Endothelial cell of umbilical vein (primary cell): ENCODE results near the gene ARSB. TPM values are rescaled to one million over a fixed set of nuclear protein-coding genes. Genes with fewer than 3 reads are reported as not detected.

ENCODE experiments used
- BruUV-seq: library from RNA; stranded (reverse); fragments of 400-500 nt; replicated peaks from 2 replicates; lab custom pipeline; 2021; lab: Mats Ljungman, UMichigan
- CTCF ChIA-PET: fragments of 300-600, 350-600 bp; sonication (Branson Sonifier 250); formaldehyde crosslinking; loops from one replicate; lab custom pipeline; 2021; ENCODE audit warnings: antibody characterized with exemption, inconsistent platforms; lab: Charles Lee
- POLR2A ChIA-PET: fragments of 300-600, 350-600 bp; sonication (Branson Sonifier 250); formaldehyde crosslinking; loops from one replicate; lab custom pipeline; 2021; ENCODE audit warnings: antibody characterized with exemption, inconsistent platforms; lab: Charles Lee
- DNase-seq: peaks from one replicate; pipeline ENCODE4 v3.0.0-alpha.2; 2011; ENCODE audit warnings: low read depth, low spot score
- FAIRE-seq: peaks from 2 replicates; lab custom pipeline; 2011; peaks lifted over from hg19 to GRCh38; lab: Jason Lieb, UNC
- H2AFZ ChIP-seq: 2 replicates; pipeline ENCODE4 v1.6.0; 2012; ENCODE audit warnings: low read depth, low read length, control low read depth, inconsistent platforms
- H3K27ac ChIP-seq: 2 replicates; pipeline ENCODE4 v1.5.1; 2011; ENCODE audit warnings: low read depth, mild to moderate bottlenecking, control low read depth, low read length, moderate library complexity; ENCODE audit not compliant: insufficient read depth
- H3K27me3 ChIP-seq, 2 experiments: 2 replicates each; pipeline versions ENCODE4 v1.6.0 to v1.6.1; 2011; ENCODE audit warnings: low read length in 2 of 2, mixed read lengths in 1 of 2; ENCODE audit not compliant: control insufficient read depth in 2 of 2, insufficient read depth in 2 of 2
- H3K36me3 ChIP-seq, 2 experiments: 2 replicates in 1 of 2; 3 replicates in 1 of 2; pipeline ENCODE4 v1.5.1; 2011; ENCODE audit warnings: low read length in 2 of 2, mild to moderate bottlenecking in 1 of 2, moderate library complexity in 1 of 2; ENCODE audit not compliant: control insufficient read depth in 2 of 2, insufficient read depth in 2 of 2; ENCODE audit errors: extremely low read depth in 1 of 2
- H3K4me1 ChIP-seq: 3 replicates; pipeline ENCODE4 v1.5.1; 2011; ENCODE audit warnings: mild to moderate bottlenecking, low read length; ENCODE audit not compliant: control insufficient read depth, insufficient read depth; ENCODE audit errors: extremely low read depth
- H3K4me2 ChIP-seq: 2 replicates; pipeline ENCODE4 v1.6.1; 2011; ENCODE audit warnings: low read length, control low read depth, mixed read lengths; ENCODE audit not compliant: insufficient read depth
- H3K4me3 ChIP-seq, 3 experiments: fragments of 200-600 bp in 1 of 3; sonication (generic), shearing (Covaris generic) in 1 of 3; replicated peaks in 1 of 3; 2 replicates each; pipeline ENCODE4 v1.5.1; 2011 to 2016; ENCODE audit warnings: control low read depth in 3 of 3, low read length in 3 of 3, mild to moderate bottlenecking in 2 of 3, inconsistent platforms in 1 of 3, low read depth in 1 of 3, moderate library complexity in 1 of 3; ENCODE audit not compliant: insufficient read depth in 1 of 3
- H3K79me2 ChIP-seq: 2 replicates; pipeline ENCODE4 v1.6.0; 2012; ENCODE audit warnings: low read length, inconsistent platforms; ENCODE audit not compliant: control insufficient read depth, insufficient read depth
- H3K9ac ChIP-seq: replicated peaks from 2 replicates; pipeline ENCODE3; 2011; ENCODE audit warnings: low read length, control low read depth; ENCODE audit not compliant: insufficient read depth; ENCODE audit errors: extremely low read depth
- H3K9me1 ChIP-seq: replicated peaks from 3 replicates; pipeline ENCODE4 v1.6.0; 2011; ENCODE audit warnings: mild to moderate bottlenecking, low read length; ENCODE audit not compliant: control insufficient read depth, insufficient read depth; ENCODE audit errors: extremely low read depth
- H3K9me3 ChIP-seq: replicated peaks from 2 replicates; pipeline ENCODE4 v1.5.1; 2012; ENCODE audit warnings: low read length, inconsistent platforms; ENCODE audit not compliant: control insufficient read depth, insufficient read depth
- H4K20me1 ChIP-seq: replicated peaks from 2 replicates; pipeline ENCODE3; 2011; ENCODE audit warnings: mild to moderate bottlenecking, low read length; ENCODE audit not compliant: control insufficient read depth, insufficient read depth; ENCODE audit errors: extremely low read depth
- EZH2 ChIP-seq: IDR thresholded peaks from 2 replicates; pipeline ENCODE4 v1.6.1; 2012; ENCODE audit warnings: borderline replicate concordance, low read depth, mild to moderate bottlenecking, moderate library complexity, low read length, inconsistent platforms; ENCODE audit not compliant: severe bottlenecking
- FOS ChIP-seq: IDR thresholded peaks from 2 replicates; pipeline ENCODE4 v1.6.1; 2011; ENCODE audit warnings: mild to moderate bottlenecking, low read length, moderate library complexity, borderline replicate concordance; ENCODE audit not compliant: insufficient read depth
- GATA2 ChIP-seq: IDR thresholded peaks from 2 replicates; pipeline ENCODE4 v1.7.0; 2011; ENCODE audit warnings: low read depth, mild to moderate bottlenecking, moderate library complexity, mixed read lengths, low read length; ENCODE audit not compliant: insufficient read length, insufficient read depth
- JUN ChIP-seq: IDR thresholded peaks from 2 replicates; pipeline ENCODE4 v1.6.1; 2011; ENCODE audit warnings: borderline replicate concordance, low read depth; ENCODE audit not compliant: insufficient read length, insufficient read depth
- MYC ChIP-seq: IDR thresholded peaks from one replicate; pipeline ENCODE4 v1.6.1; 2011; ENCODE audit warnings: mild to moderate bottlenecking, low read depth, low read length
- POLR2A ChIP-seq: IDR thresholded peaks from 2 replicates; pipeline ENCODE4 v1.6.1; 2012; ENCODE audit warnings: low read depth, mild to moderate bottlenecking, control low read depth, low read length
- POLR2AphosphoS5 ChIP-seq: IDR thresholded peaks from 2 replicates; pipeline ENCODE4 v1.6.1; 2012; ENCODE audit warnings: low read depth, mild to moderate bottlenecking, control low read depth, low read length, moderate library complexity; ENCODE audit not compliant: insufficient read depth
- dilution Hi-C: fragments of 300-500 bp; cut with MboI; formaldehyde crosslinking; loops from one replicate; pipeline ENCODE4 v1.15.0; 2019; ENCODE audit warnings: low sequenced_read_pairs; ENCODE audit not compliant: extremely low pct_ligation_motif_present
- intact Hi-C: fragments of 100-400 bp; cut with micrococcal nuclease; formaldehyde crosslinking; loops from one replicate; pipeline ENCODE4 v1.10.0; 2022
- polyA plus RNA-seq, 4 experiments: library from polyadenylated mRNA; depleted of rRNA in 3 of 4; stranded (reverse) in 3 of 4; unstranded in 1 of 4; fragments of >200 nt; gene quantifications; 2 replicates each; pipeline versions ENCODE4 v1.2.1 to v1.2.3, GENCODE V29; 2011 to 2012; ENCODE audit warnings: missing spikeins in 1 of 4
- total RNA-seq: library from RNA; stranded (reverse); gene quantifications from 2 replicates; pipeline ENCODE4 v1.2.3, GENCODE V29; 2021
- TF ChIP-seq, protein P1 (sequence below): IDR thresholded peaks from 2 replicates; pipeline ENCODE4 v1.6.1; 2011; ENCODE audit not compliant: insufficient read depth, insufficient read length
- TF ChIP-seq, protein P2 (sequence below), 2 donors: IDR thresholded peaks; 1 replicate in 1 of 2; 2 replicates in 1 of 2; pipeline ENCODE4 v1.5.1; 2011; ENCODE audit warnings: low read length in 2 of 2, mild to moderate bottlenecking in 2 of 2, moderate library complexity in 2 of 2, control low read depth in 1 of 2, inconsistent platforms in 1 of 2, low read depth in 1 of 2; ENCODE audit not compliant: insufficient read depth in 1 of 2; ENCODE audit errors: extremely low read depth in 1 of 2

The ARSB gene
- total and polyA plus RNA-seq, 2 donors (not counting 3 experiments of a cell fraction or from before 2014, with no cell fraction given) = 17.2 to 25.8 TPM

GRCh38 chr5:78992146-78992545 lies 7.0 kb upstream of the ARSB start:
- Histone ChIP-seq H3K9ac (no peak overlapping the region), H3K9me1 (no peaks in the 10 kb centered on the region), H3K4me3 (no peak overlapping the region), H4K20me1 (no peaks in the 10 kb centered on the region), H3K9me3 (no peaks in the 10 kb centered on the region), H2AFZ (no peak overlapping the region), H3K27ac (no peak overlapping the region), H3K4me1 (no peaks in the 10 kb centered on the region), H3K27me3 (peaks cover 0 to 4% of the 10 kb centered on the region in 2 experiments), H3K36me3 (no peaks in the 10 kb centered on the region), H3K4me2 (no peak overlapping the region), H3K79me2 (no peaks in the 10 kb centered on the region)
- POLR2A ChIA-PET = no interaction called here
- dilution Hi-C loops = no loop called here
- DNase-seq (no peak), FAIRE-seq (no peak)
- TF ChIP-seq JUN (no peak), FOS (no peak), POLR2AphosphoS5 (no peak), POLR2A (no peak), GATA2 (no peak), EZH2 (no peak), MYC (no peak)
- TF ChIP-seq, protein P1, sequence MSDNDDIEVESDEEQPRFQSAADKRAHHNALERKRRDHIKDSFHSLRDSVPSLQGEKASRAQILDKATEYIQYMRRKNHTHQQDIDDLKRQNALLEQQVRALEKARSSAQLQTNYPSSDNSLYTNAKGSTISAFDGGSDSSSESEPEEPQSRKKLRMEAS = no peak
- TF ChIP-seq, protein P2, sequence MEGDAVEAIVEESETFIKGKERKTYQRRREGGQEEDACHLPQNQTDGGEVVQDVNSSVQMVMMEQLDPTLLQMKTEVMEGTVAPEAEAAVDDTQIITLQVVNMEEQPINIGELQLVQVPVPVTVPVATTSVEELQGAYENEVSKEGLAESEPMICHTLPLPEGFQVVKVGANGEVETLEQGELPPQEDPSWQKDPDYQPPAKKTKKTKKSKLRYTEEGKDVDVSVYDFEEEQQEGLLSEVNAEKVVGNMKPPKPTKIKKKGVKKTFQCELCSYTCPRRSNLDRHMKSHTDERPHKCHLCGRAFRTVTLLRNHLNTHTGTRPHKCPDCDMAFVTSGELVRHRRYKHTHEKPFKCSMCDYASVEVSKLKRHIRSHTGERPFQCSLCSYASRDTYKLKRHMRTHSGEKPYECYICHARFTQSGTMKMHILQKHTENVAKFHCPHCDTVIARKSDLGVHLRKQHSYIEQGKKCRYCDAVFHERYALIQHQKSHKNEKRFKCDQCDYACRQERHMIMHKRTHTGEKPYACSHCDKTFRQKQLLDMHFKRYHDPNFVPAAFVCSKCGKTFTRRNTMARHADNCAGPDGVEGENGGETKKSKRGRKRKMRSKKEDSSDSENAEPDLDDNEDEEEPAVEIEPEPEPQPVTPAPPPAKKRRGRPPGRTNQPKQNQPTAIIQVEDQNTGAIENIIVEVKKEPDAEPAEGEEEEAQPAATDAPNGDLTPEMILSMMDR (IDR thresholded peaks at IDR 0.05; ENCODE audit: extremely low read depth in 1 of 2, insufficient read depth in 1 of 2, low read depth in 1 of 2, low read length in 2 of 2) = no peak
- intact Hi-C loops = no loop called here
- CTCF ChIA-PET = interaction anchor here (1.3 to 1.6 kb wide), 2 partner anchors 33 to 93 kb away, joined by 5 read pairs; no protein-coding TSS in a partner anchor
- BruUV-seq = no TSS peak
